Measurements from ENCODE around the gene CCDC188. TPM values are rescaled to one million over a fixed set of nuclear protein-coding genes. Genes with fewer than 3 reads are reported as not detected.
A peak's percentile ranks its signal among the peaks of the same experiment; 100 is the strongest.

CCDC188 gene

DNA sequence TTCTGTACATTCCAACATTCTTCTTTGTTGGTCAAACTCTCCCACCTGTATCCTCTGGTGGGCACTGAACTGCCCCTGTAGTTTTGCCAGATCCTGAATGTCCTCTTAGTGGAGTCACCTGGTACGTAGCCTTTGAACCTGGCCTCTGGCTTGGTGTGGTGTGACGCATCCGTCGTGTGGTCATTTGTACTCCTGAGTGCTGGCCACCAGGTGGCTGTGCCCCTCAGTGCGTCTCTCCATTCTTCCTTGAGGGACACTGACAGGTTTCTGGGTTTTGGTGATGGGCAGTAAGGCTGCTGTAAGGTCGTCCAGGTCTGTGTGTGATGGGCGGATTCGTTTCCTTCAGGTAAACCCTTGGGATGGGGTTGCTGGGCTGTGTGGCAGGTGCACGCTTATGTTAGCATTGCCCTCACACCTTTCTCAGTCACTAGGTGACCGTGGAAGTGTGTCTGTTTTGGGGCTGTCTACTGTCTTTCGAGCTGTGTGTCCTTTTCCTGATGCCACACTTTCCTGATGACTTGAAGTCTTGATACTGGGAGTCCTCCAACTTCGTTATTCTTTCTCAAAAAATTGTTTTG lies 48.6 kb downstream of the CCDC188 start:
- Histone ChIP-seq H3K4me1 (ENCODE audit: control insufficient read depth in 2 of 2, insufficient read depth in 1 of 2, low read depth in 1 of 2, low read length in 2 of 2) (no peaks in the 10 kb centered on the region), H4K8ac (ENCODE audit: low read depth, low read length) (no peak overlapping the region), H3K27me3 (ENCODE audit: control insufficient read depth in 3 of 3, insufficient read depth in 3 of 3, low read depth in 1 of 3, low read length in 3 of 3) (no peaks in the 10 kb centered on the region), H3K4me2 (ENCODE audit: insufficient read depth, low read length, poor library complexity, severe bottlenecking) (no peak overlapping the region), H2AFZ (ENCODE audit: low read length) (no peak overlapping the region), H2BK15ac (ENCODE audit: low read length) (no peak overlapping the region), H2AK5ac (ENCODE audit: low read depth, low read length) (no peak overlapping the region), H4K91ac (ENCODE audit: low read depth, low read length, poor library complexity) (no peak overlapping the region), H3K23ac (ENCODE audit: low read depth, low read length, poor library complexity) (no peak overlapping the region), H3K9me3 (replicated peaks in 1 of 2; ENCODE audit: control insufficient read depth in 2 of 2, insufficient read depth in 1 of 2, low read depth in 1 of 2, low read length in 2 of 2) (peaks cover 0 to 2% of the 10 kb centered on the region in 2 donors), H2BK12ac (ENCODE audit: low read length) (no peak overlapping the region), H3K79me1 (ENCODE audit: low read depth, low read length) (peaks cover 12% of the 10 kb centered on the region), H3K36me3 (replicated peaks in 1 of 2; ENCODE audit: control insufficient read depth in 2 of 2, insufficient read depth in 2 of 2, low read length in 2 of 2) (peaks cover 68 to 96% of the 10 kb centered on the region in 2 donors), H3K14ac (ENCODE audit: low read length) (no peak overlapping the region), H2BK120ac (ENCODE audit: low read depth, low read length) (no peak overlapping the region), H3K4ac (ENCODE audit: low read length) (no peak overlapping the region), H3K9ac (ENCODE audit: low read depth, low read length, poor library complexity) (no peak overlapping the region), H3K27ac (replicated peaks; ENCODE audit: low read length) (no peak overlapping the region), H3K4me3 (ENCODE audit: low read length in 2 of 2) (no peak overlapping the region), H2BK5ac (ENCODE audit: low read length) (no peak overlapping the region), H3K18ac (ENCODE audit: low read length) (no peak overlapping the region)
- WGBS, 2 donors (ENCODE audit: extremely low coverage in 2 of 2, insufficient read length in 2 of 2, insufficient replicate concordance in 1 of 2) = no CpG with 5 or more reads among the region's 12 CpGs
- DNase-seq (ENCODE audit: low spot score) = no peak

DNA sequence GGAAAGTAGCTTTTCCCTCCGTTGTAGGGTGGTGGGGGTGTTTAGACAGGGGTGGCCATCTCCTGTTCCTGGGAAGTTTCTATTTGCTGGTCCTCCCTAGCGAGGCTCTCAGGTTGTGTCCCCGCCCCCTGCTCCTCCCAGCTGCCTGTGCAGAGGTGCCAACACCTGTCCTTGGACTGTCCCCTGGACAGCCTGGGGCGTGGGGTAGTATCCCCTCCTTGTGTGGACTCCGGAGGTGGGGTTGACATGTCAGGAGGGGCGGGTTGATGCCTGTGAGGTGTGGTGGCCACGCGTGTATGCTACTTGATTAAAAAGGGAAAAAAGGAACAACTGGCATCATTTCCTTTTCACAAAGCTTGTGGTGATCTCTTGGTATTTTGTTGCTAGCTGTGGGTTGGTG lies 49.2 kb downstream of the CCDC188 start:
- Histone ChIP-seq H3K9me3 (replicated peaks in 1 of 2; ENCODE audit: control insufficient read depth in 2 of 2, insufficient read depth in 1 of 2, low read depth in 1 of 2, low read length in 2 of 2) (peaks cover 2 to 4% of the 10 kb centered on the region in 2 donors), H3K4me3 (ENCODE audit: low read length in 2 of 2) (no peak overlapping the region), H3K14ac (ENCODE audit: low read length) (no peak overlapping the region), H3K36me3 (replicated peaks in 1 of 2; ENCODE audit: control insufficient read depth in 2 of 2, insufficient read depth in 2 of 2, low read length in 2 of 2) (peaks cover 64 to 96% of the 10 kb centered on the region in 2 donors), H2BK120ac (ENCODE audit: low read depth, low read length) (no peak overlapping the region), H3K9ac (ENCODE audit: low read depth, low read length, poor library complexity) (no peak overlapping the region), H3K23ac (ENCODE audit: low read depth, low read length, poor library complexity) (peak overlapping the region; percentile 81), H4K8ac (ENCODE audit: low read depth, low read length) (no peak overlapping the region), H2AK5ac (ENCODE audit: low read depth, low read length) (no peak overlapping the region), H3K27me3 (ENCODE audit: control insufficient read depth in 3 of 3, insufficient read depth in 3 of 3, low read depth in 1 of 3, low read length in 3 of 3) (no peaks in the 10 kb centered on the region), H3K4ac (ENCODE audit: low read length) (no peak overlapping the region), H3K79me1 (ENCODE audit: low read depth, low read length) (peaks cover 12% of the 10 kb centered on the region), H2BK12ac (ENCODE audit: low read length) (no peak overlapping the region), H3K18ac (ENCODE audit: low read length) (no peak overlapping the region), H3K4me1 (ENCODE audit: control insufficient read depth in 2 of 2, insufficient read depth in 1 of 2, low read depth in 1 of 2, low read length in 2 of 2) (no peaks in the 10 kb centered on the region), H4K91ac (ENCODE audit: low read depth, low read length, poor library complexity) (no peak overlapping the region), H3K27ac (replicated peaks; ENCODE audit: low read length) (no peak overlapping the region), H2AFZ (ENCODE audit: low read length) (no peak overlapping the region), H2BK15ac (ENCODE audit: low read length) (no peak overlapping the region), H3K4me2 (ENCODE audit: insufficient read depth, low read length, poor library complexity, severe bottlenecking) (no peak overlapping the region), H2BK5ac (ENCODE audit: low read length) (no peak overlapping the region)
- WGBS, 2 donors (ENCODE audit: extremely low coverage in 2 of 2, insufficient read length in 2 of 2, insufficient replicate concordance in 1 of 2) = no CpG with 5 or more reads among the region's 8 CpGs
- no peak for DNase-seq (ENCODE audit: low spot score)

DNA sequence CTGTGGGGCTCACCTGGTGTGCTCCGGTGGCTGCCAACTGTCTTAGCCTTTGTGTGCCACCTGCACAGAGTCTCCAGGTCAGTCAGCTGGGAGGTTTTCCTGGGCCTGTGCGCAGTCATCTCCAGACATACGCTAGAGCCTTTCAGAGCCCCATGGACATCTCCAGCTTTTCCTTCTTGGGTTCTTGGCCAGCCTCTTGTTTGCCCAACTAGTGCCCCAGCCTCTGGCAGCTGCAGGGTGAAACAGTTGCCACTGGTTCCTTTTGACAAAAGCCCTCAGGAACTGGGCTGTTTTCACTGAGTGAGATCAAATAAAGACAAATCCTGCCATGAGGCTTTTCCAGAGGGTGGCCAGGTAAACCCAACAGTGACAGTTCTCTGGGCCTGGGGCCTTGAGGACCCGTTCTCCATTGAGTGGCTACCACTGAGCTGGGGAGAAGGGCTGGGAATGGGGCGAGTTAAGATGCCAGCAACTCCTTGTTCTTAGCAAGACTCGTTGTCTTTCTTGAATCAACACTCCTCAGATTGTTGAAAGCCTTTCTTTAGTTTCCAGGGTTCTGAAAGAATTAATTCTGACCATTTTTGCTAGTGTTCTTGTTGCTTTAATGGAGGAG lies 51.6 kb downstream of the CCDC188 start:
- Histone ChIP-seq H2AFZ (ENCODE audit: low read length) (no peak overlapping the region), H3K9ac (ENCODE audit: low read depth, low read length, poor library complexity) (no peak overlapping the region), H2BK15ac (ENCODE audit: low read length) (no peak overlapping the region), H2AK5ac (ENCODE audit: low read depth, low read length) (no peak overlapping the region), H3K4ac (ENCODE audit: low read length) (no peak overlapping the region), H3K4me1 (ENCODE audit: control insufficient read depth in 2 of 2, insufficient read depth in 1 of 2, low read depth in 1 of 2, low read length in 2 of 2) (no peaks in the 10 kb centered on the region), H2BK12ac (ENCODE audit: low read length) (no peak overlapping the region), H2BK5ac (ENCODE audit: low read length) (no peak overlapping the region), H3K14ac (ENCODE audit: low read length) (no peak overlapping the region), H2BK120ac (ENCODE audit: low read depth, low read length) (no peak overlapping the region), H3K9me3 (replicated peaks in 1 of 2; ENCODE audit: control insufficient read depth in 2 of 2, insufficient read depth in 1 of 2, low read depth in 1 of 2, low read length in 2 of 2) (peaks cover 1 to 12% of the 10 kb centered on the region in 2 donors), H3K23ac (ENCODE audit: low read depth, low read length, poor library complexity) (no peak overlapping the region), H4K8ac (ENCODE audit: low read depth, low read length) (no peak overlapping the region), H3K79me1 (ENCODE audit: low read depth, low read length) (peaks cover 2% of the 10 kb centered on the region), H4K91ac (ENCODE audit: low read depth, low read length, poor library complexity) (no peak overlapping the region), H3K36me3 (replicated peaks in 1 of 2; ENCODE audit: control insufficient read depth in 2 of 2, insufficient read depth in 2 of 2, low read length in 2 of 2) (peaks cover 60 to 97% of the 10 kb centered on the region in 2 donors), H3K4me3 (ENCODE audit: low read length in 2 of 2) (no peak overlapping the region), H3K18ac (ENCODE audit: low read length) (no peak overlapping the region), H3K4me2 (ENCODE audit: insufficient read depth, low read length, poor library complexity, severe bottlenecking) (no peak overlapping the region), H3K27ac (replicated peaks; ENCODE audit: low read length) (no peak overlapping the region), H3K27me3 (ENCODE audit: control insufficient read depth in 3 of 3, insufficient read depth in 3 of 3, low read depth in 1 of 3, low read length in 3 of 3) (no peaks in the 10 kb centered on the region)
- no CpG with 5 or more reads among the region's 6 CpGs for WGBS, 2 donors (ENCODE audit: extremely low coverage in 2 of 2, insufficient read length in 2 of 2, insufficient replicate concordance in 1 of 2)
- no peak for DNase-seq (ENCODE audit: low spot score)

Small RNA genes within 50 kb of the gene (small RNA-seq; reads per million reads assigned to genes)
- gene MIR6816 (ENCODE audit: insufficient read depth) (not detected), gene RF00599 (ENCODE audit: insufficient read depth) (not detected)

All from neuronal stem cell (in vitro differentiated cells).